Retinal pigment epithelial cell (primary cell): ENCODE data around the gene ZBTB16.

Source experiments
- DNase-seq: peaks from one replicate; pipeline ENCODE4 v3.0.0-alpha.2; 2010; ENCODE audit warnings: low read depth
- H3K4me3 ChIP-seq: 2 replicates; pipeline ENCODE4 v1.5.1; 2011; ENCODE audit warnings: mild to moderate bottlenecking, low read length, control low read depth, moderate library complexity
- TF ChIP-seq, protein P1 (sequence below): conservative IDR thresholded peaks from 2 replicates; pipeline ENCODE4 v1.5.1; 2011; ENCODE audit warnings: low read depth, low read length, control low read depth, inconsistent platforms

ZBTB16 gene

DNA sequence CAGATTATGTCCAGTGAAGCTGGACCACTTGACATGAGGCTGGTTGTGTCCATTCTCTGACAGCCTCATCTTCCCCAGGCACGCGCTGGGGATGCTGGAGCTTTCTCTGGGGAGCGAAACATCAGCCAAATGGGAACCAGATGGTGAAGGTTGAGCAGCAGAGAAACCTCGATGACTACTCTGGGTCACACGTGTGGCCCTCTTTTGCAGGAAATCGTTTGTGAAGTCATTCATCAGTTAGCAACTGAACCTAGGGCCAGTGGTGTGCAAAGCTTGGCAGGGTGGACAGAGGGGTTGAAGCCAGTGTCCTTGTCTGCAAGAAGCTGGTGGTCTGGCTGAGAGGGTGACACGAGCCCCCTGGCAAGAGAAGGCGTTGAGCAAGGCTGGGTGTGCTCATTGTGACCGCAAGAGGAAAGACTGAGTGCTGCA lies 109.8 kb downstream of the ZBTB16 start:
- TF ChIP-seq, protein P1, sequence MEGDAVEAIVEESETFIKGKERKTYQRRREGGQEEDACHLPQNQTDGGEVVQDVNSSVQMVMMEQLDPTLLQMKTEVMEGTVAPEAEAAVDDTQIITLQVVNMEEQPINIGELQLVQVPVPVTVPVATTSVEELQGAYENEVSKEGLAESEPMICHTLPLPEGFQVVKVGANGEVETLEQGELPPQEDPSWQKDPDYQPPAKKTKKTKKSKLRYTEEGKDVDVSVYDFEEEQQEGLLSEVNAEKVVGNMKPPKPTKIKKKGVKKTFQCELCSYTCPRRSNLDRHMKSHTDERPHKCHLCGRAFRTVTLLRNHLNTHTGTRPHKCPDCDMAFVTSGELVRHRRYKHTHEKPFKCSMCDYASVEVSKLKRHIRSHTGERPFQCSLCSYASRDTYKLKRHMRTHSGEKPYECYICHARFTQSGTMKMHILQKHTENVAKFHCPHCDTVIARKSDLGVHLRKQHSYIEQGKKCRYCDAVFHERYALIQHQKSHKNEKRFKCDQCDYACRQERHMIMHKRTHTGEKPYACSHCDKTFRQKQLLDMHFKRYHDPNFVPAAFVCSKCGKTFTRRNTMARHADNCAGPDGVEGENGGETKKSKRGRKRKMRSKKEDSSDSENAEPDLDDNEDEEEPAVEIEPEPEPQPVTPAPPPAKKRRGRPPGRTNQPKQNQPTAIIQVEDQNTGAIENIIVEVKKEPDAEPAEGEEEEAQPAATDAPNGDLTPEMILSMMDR = no peak
- H3K4me3 ChIP-seq = no peak overlapping the region
- DNase-seq = no peak

DNA sequence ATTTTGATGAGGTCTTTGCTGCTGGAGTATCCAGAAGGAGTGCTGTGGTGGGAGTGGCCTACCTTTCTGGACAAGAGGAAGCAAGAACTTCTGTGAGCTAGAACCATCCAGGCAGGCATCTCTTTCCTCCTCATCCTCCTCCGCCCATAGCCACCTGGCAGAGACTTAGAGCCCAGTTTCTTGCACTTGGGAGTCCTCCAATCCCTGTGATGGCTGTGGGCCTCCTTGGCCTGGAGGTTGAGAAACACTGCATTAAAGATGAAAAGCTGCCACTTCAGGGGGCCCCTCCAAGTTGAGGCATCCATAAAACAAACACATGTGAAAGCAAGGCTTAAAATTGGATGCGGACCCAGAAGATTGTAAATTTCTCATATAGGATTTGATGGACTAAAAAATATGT lies 110.3 kb downstream of the ZBTB16 start:
- no peak overlapping the region for H3K4me3 ChIP-seq
- TF ChIP-seq, protein P1 = no peak
- DNase-seq = no peak

DNA sequence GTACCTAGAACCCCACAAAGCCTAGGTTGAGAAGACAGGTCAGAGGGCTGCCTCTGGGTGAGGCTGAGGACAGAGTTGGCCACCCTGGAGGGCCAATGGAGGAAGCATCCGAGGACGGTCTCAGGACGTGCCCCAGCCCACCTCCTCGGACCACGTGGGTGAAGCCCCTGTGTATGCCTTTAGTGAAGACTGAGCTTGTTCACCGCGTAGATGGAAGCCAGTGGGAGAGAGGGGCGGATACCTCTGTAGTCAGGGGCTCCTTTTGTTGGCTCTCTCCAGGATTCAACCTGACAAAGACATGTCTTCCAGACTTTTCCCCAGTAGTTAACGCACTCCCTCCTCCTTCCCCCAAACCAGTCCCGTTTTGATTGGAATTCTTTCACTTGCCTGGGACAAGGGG lies 110.7 kb downstream of the ZBTB16 start:
- TF ChIP-seq, protein P1 = no peak
- no peak for DNase-seq
- H3K4me3 ChIP-seq = no peak overlapping the region

DNA sequence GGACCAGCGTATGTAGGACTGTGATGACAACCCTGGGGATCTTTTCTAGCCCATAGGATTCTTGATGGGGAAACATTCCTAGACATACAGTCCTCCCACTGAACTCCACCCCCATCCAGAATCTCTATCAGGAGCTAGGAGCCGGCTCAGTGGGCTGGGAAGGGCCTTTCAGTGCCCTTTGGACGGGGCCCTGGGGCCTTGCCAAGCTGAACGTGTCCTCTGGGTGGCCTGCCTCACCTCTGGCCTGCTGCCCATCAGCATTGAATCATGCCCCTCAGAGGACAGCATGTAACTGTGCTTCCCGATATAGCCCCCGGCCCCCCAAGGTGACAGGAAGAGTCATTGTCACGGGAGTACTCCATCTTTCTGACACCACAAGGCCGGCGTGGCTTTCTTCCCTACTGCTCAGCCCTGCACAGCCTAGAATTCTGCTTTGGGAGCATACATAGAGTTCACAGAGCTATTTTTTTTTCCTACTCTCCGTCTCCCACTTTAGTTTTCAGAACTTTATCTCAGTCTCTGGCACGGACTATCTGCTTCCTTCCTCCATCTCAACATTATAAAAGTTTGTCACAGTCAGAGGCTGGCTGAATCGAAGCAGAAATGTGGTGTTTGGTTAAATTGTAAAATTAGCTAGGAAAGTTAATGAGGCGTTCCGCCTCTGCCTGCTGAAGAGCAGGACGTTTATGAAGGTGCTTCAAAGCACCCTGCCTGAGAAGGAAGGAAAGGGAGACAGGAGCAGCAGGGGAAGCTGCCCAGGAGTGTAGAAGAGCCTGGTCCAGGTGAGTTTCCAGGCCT lies 111.9 kb downstream of the ZBTB16 start:
- TF ChIP-seq, protein P1 = no peak
- no peak for DNase-seq
- no peak overlapping the region for H3K4me3 ChIP-seq

DNA sequence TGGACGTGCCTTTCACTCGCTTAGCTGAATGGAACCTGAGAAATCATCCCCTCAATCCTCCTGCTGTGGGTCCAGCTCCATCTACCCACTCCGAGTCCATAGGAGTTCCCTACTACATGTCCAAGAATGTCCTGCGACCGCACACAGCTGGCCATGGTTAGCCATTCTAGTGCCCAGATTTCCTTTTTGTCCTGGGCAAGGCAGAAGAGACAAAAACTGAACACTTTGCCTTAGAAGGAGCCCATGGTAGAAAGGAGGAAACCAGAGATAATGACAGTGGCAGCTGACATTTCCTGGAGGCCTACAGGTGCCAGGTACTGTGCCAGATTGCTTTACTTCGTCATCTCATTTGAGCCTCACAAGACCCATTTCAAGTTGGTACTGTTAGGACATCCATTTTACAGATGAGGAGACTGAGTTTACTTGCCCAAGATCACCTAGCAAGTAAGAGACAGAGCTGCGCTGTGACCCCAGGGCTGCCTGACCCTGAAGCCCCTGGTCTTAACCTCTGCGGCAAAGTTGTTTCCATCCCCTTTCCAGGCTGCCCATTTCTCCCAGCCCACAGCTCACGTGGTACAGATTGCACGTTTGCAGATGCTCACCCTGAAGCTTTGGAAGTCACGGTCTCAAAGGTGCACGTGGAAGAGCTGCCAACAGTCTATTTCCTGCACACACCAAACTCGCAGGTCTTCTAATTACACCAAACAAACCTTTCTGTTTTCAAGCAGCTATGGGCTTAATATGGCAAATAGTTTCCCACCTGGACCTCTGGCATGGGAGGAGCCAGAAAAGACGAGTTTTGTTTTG lies 112.7 kb downstream of the ZBTB16 start:
- DNase-seq = no peak
- TF ChIP-seq, protein P1 = no peak
- H3K4me3 ChIP-seq = no peak overlapping the region

DNA sequence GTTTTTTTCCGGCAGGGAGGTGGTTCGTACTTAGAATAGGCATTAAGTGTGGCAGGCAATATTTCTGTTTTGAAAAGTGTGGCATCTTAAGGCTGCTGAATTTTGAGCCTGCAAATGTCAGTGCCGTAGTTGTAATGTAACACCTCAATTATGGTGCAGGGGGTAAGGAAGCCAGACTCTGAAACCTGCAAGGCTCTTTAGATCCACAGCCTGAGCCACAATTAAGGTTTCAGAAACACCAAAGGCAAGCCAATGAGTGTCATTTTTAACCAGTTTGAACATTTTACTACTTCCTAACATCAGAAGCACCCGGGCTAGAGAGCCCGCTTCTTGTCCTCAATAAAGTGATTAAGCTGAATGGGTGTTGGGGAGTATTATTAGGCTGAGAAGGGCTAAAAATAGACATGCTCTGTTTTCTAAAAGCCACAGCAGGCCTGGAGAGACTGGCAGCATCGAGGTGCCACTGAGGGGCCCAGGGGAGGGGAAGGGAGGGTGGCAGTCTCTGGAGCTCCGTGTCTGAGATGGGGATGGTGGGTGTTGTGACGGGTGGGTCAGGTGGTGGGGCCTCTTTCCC lies 113.4 kb downstream of the ZBTB16 start:
- TF ChIP-seq, protein P1 = no peak
- H3K4me3 ChIP-seq = no peak overlapping the region
- DNase-seq = no peak
